IPS-NIHi7 (cell line): ENCODE measurements around the gene IFNL2.

Experiments used
- DNase-seq: peaks from one replicate; pipeline ENCODE4 v3.0.0; 2012; ENCODE audit warnings: mixed read lengths; ENCODE audit errors: extremely low spot score

IFNL2 gene

GRCh38 chr19:39318071-39318470 is 49.9 kb downstream of the IFNL2 start:
- no peak for DNase-seq

DNA sequence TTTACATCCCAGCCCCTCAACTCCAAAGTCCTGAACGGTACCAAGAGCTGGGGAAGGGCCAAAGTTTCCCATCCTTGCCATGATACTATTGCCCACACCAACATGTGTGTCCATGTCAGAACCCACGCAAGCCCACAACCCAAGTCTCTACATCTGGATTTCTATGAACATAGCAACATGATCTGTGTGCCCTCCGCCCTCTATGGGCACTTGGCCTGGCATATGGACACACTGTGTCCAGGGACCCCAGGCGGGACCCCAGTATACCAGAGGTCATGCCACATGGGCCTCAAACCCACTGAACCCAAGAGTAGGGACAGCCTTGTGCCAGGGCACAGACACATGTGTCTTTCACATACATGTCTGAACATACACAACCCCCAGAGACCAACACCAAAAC is 50.5 kb downstream of the IFNL2 start:
- DNase-seq: no peak

GRCh38 chr19:39319098-39319891 is 51.1 kb downstream of the IFNL2 start:
- DNase-seq: no peak
